ENCODE measurements around the gene PAXIP1.
"Not testable (repeated sequence)": the region's sequence is repeated elsewhere in the genome, so short reads cannot be mapped to it uniquely, and the experiment has no call there.

The PAXIP1 gene

GRCh38 chr7:155003092-155003375, at the start of gene PAXIP1:
Gene PAXIP1, minus strand, starts transcription at chr7:155003124. Its CDS starts 195 bp downstream, at chr7:155002929.
- in situ Hi-C loops (cut with MboI; ENCODE audit: low sequenced_read_pairs): no loop called here

GRCh38 chr7:155051355-155051754, 48.4 kb upstream of the PAXIP1 start:
- in situ Hi-C loops (cut with MboI; ENCODE audit: low sequenced_read_pairs): no loop called here

- in situ Hi-C loops (cut with MboI; ENCODE audit: low sequenced_read_pairs): no loop called here
Observed at GRCh38 chr7:155048006-155048405, 45.1 kb upstream of the PAXIP1 start.

- in situ Hi-C loops (cut with MboI; ENCODE audit: low sequenced_read_pairs): no loop called here
Observed at GRCh38 chr7:155043756-155044155, 40.8 kb upstream of the PAXIP1 start.

GRCh38 chr7:155038335-155038734, 35.4 kb upstream of the PAXIP1 start:
- in situ Hi-C loops (cut with MboI; ENCODE audit: low sequenced_read_pairs): no loop called here

- in situ Hi-C loops (cut with MboI; ENCODE audit: low sequenced_read_pairs): not testable (repeated sequence)
Observed at GRCh38 chr7:155034495-155034894, 31.6 kb upstream of the PAXIP1 start.

- in situ Hi-C loops (cut with MboI; ENCODE audit: low sequenced_read_pairs): no loop called here
Observed at GRCh38 chr7:155032978-155033377, 30.1 kb upstream of the PAXIP1 start.

GRCh38 chr7:155027879-155028278, 25.0 kb upstream of the PAXIP1 start:
- in situ Hi-C loops (cut with MboI; ENCODE audit: low sequenced_read_pairs): no loop called here

- in situ Hi-C loops (cut with MboI; ENCODE audit: low sequenced_read_pairs): no loop called here
Observed at GRCh38 chr7:155021699-155022145, 18.8 kb upstream of the PAXIP1 start.

- in situ Hi-C loops (cut with MboI; ENCODE audit: low sequenced_read_pairs): no loop called here
Observed at GRCh38 chr7:155020996-155021395, 18.1 kb upstream of the PAXIP1 start.

- in situ Hi-C loops (cut with MboI; ENCODE audit: low sequenced_read_pairs): no loop called here
Observed at GRCh38 chr7:155017834-155018233, 14.9 kb upstream of the PAXIP1 start.

- in situ Hi-C loops (cut with MboI; ENCODE audit: low sequenced_read_pairs): no loop called here
Observed at GRCh38 chr7:155011086-155011485, 8.2 kb upstream of the PAXIP1 start.

GRCh38 chr7:155009570-155010157, 6.7 kb upstream of the PAXIP1 start:
- in situ Hi-C loops (cut with MboI; ENCODE audit: low sequenced_read_pairs): no loop called here

GRCh38 chr7:155007947-155008346, 5.0 kb upstream of the PAXIP1 start:
- in situ Hi-C loops (cut with MboI; ENCODE audit: low sequenced_read_pairs): no loop called here

GRCh38 chr7:155003376-155004214, 671 bp upstream of the PAXIP1 start:
- in situ Hi-C loops (cut with MboI; ENCODE audit: low sequenced_read_pairs): no loop called here

GRCh38 chr7:155002411-155003091, 373 bp downstream of the PAXIP1 start:
- in situ Hi-C loops (cut with MboI; ENCODE audit: low sequenced_read_pairs): no loop called here

- in situ Hi-C loops (cut with MboI; ENCODE audit: low sequenced_read_pairs): no loop called here
Observed at GRCh38 chr7:155001756-155002410, 1.0 kb downstream of the PAXIP1 start.

- in situ Hi-C loops (cut with MboI; ENCODE audit: low sequenced_read_pairs): no loop called here
Observed at GRCh38 chr7:155000795-155001194, 2.1 kb downstream of the PAXIP1 start.

GRCh38 chr7:154998481-154998880, 4.4 kb downstream of the PAXIP1 start:
- in situ Hi-C loops (cut with MboI; ENCODE audit: low sequenced_read_pairs): no loop called here

GRCh38 chr7:154997840-154998370, 5.0 kb downstream of the PAXIP1 start:
- in situ Hi-C loops (cut with MboI; ENCODE audit: low sequenced_read_pairs): no loop called here

- in situ Hi-C loops (cut with MboI; ENCODE audit: low sequenced_read_pairs): no loop called here
Observed at GRCh38 chr7:154996756-154997155, 6.2 kb downstream of the PAXIP1 start.

Data from HL-60/S4 treated with retinoic acid at 250 ng/mL for 4 days and 3 days (cell line).